Measurements from ENCODE around the gene TRPT1.

Gene TRPT1

GRCh38 chr11:64211181-64211872 lies 14.7 kb downstream of the TRPT1 start:
- Mint-ChIP-seq H3K4me3 (no peak overlapping the region), H3K36me3 (ENCODE audit: insufficient read depth) (peaks cover 38% of the 10 kb centered on the region), H3K27me3 (no peaks in the 10 kb centered on the region), H3K4me1 (peaks cover 34% of the 10 kb centered on the region), H3K27ac (ENCODE audit: low read depth) (no peak overlapping the region), H3K9me3 (no peaks in the 10 kb centered on the region)
- no peak for DNase-seq (ENCODE audit: low spot score in 2 of 2)
- ATAC-seq (replicated peaks; ENCODE audit: extremely low read depth, poor library complexity, severe bottlenecking) = no peak

GRCh38 chr11:64210301-64211020 lies 15.5 kb downstream of the TRPT1 start:
- no peaks in the 10 kb centered on the region for H3K27me3 Mint-ChIP-seq
- ATAC-seq (replicated peaks; ENCODE audit: extremely low read depth, poor library complexity, severe bottlenecking) (no peak), DNase-seq (ENCODE audit: low spot score in 2 of 2) (no peak)
- H3K27ac Mint-ChIP-seq (ENCODE audit: low read depth) = no peak overlapping the region
- no peak overlapping the region for H3K4me3 Mint-ChIP-seq
- H3K9me3 Mint-ChIP-seq = no peaks in the 10 kb centered on the region
- H3K4me1 Mint-ChIP-seq = peaks cover 34% of the 10 kb centered on the region
- peaks cover 33% of the 10 kb centered on the region for H3K36me3 Mint-ChIP-seq (ENCODE audit: insufficient read depth)

GRCh38 chr11:64209563-64209843 lies 16.5 kb downstream of the TRPT1 start:
- Mint-ChIP-seq H3K36me3 (ENCODE audit: insufficient read depth) (peaks cover 30% of the 10 kb centered on the region), H3K27ac (ENCODE audit: low read depth) (no peak overlapping the region), H3K27me3 (no peaks in the 10 kb centered on the region), H3K9me3 (no peaks in the 10 kb centered on the region), H3K4me3 (no peak overlapping the region), H3K4me1 (peaks cover 39% of the 10 kb centered on the region)
- DNase-seq (ENCODE audit: low spot score in 2 of 2) = no peak
- no peak for ATAC-seq (replicated peaks; ENCODE audit: extremely low read depth, poor library complexity, severe bottlenecking)

GRCh38 chr11:64208796-64209562 lies 17.0 kb downstream of the TRPT1 start:
- DNase-seq (ENCODE audit: low spot score in 2 of 2) (no peak), ATAC-seq (replicated peaks; ENCODE audit: extremely low read depth, poor library complexity, severe bottlenecking) (no peak)
- no peaks in the 10 kb centered on the region for H3K27me3 Mint-ChIP-seq
- H3K27ac Mint-ChIP-seq (ENCODE audit: low read depth) = peak overlapping the region; percentile 86
- peaks cover 43% of the 10 kb centered on the region for H3K4me1 Mint-ChIP-seq
- peaks cover 32% of the 10 kb centered on the region for H3K36me3 Mint-ChIP-seq (ENCODE audit: insufficient read depth)
- H3K4me3 Mint-ChIP-seq = peak overlapping the region; percentile 89
- H3K9me3 Mint-ChIP-seq = no peaks in the 10 kb centered on the region

- Mint-ChIP-seq H3K9me3 (no peaks in the 10 kb centered on the region), H3K4me1 (peaks cover 47% of the 10 kb centered on the region), H3K4me3 (peak overlapping the region; percentile 89), H3K27ac (ENCODE audit: low read depth) (peak overlapping the region; percentile 86), H3K36me3 (ENCODE audit: insufficient read depth) (peaks cover 32% of the 10 kb centered on the region), H3K27me3 (no peaks in the 10 kb centered on the region)
- ATAC-seq (replicated peaks; ENCODE audit: extremely low read depth, poor library complexity, severe bottlenecking) (no peak), DNase-seq (ENCODE audit: low spot score in 2 of 2) (no peak)
Observed at GRCh38 chr11:64208086-64208795, 17.7 kb downstream of the TRPT1 start.

- Mint-ChIP-seq H3K4me1 (peaks cover 46% of the 10 kb centered on the region), H3K27ac (ENCODE audit: low read depth) (peak overlapping the region; percentile 86), H3K9me3 (no peaks in the 10 kb centered on the region), H3K27me3 (no peaks in the 10 kb centered on the region), H3K4me3 (peak overlapping the region; percentile 89), H3K36me3 (ENCODE audit: insufficient read depth) (peaks cover 29% of the 10 kb centered on the region)
- DNase-seq (ENCODE audit: low spot score in 2 of 2) (peak; percentile 52 to 62), ATAC-seq (replicated peaks; ENCODE audit: extremely low read depth, poor library complexity, severe bottlenecking) (peak; percentile 76)
Observed at GRCh38 chr11:64207256-64208085, 18.5 kb downstream of the TRPT1 start.

- Mint-ChIP-seq H3K9me3 (no peaks in the 10 kb centered on the region), H3K4me3 (peak within 1 kb of the TSS; percentile 89), H3K36me3 (ENCODE audit: insufficient read depth) (peaks cover 33% of the 10 kb centered on the region), H3K27me3 (no peaks in the 10 kb centered on the region), H3K27ac (ENCODE audit: low read depth) (peak within 1 kb of the TSS; percentile 86), H3K4me1 (peaks cover 40% of the 10 kb centered on the region)
- ATAC-seq (replicated peaks; ENCODE audit: extremely low read depth, poor library complexity, severe bottlenecking) (peak; percentile 66), DNase-seq (ENCODE audit: low spot score in 2 of 2) (peak in 1 of 2 donors; percentile 49)
Observed at GRCh38 chr11:64206457-64207255, 19.3 kb downstream of the TRPT1 start, which contains the start of gene FERMT3. TSS of gene FERMT3 (plus strand) at chr11:64206721. CDS start at chr11:64207365, 644 bp downstream.

- H3K27ac Mint-ChIP-seq (ENCODE audit: low read depth) = peak overlapping the region; percentile 62
- no peaks in the 10 kb centered on the region for H3K9me3 Mint-ChIP-seq
- peak overlapping the region; percentile 57 for H3K4me3 Mint-ChIP-seq
- H3K27me3 Mint-ChIP-seq = no peaks in the 10 kb centered on the region
- H3K36me3 Mint-ChIP-seq (ENCODE audit: insufficient read depth) = peaks cover 50% of the 10 kb centered on the region
- ATAC-seq (replicated peaks; ENCODE audit: extremely low read depth, poor library complexity, severe bottlenecking) (peak; percentile 57), DNase-seq (ENCODE audit: low spot score in 2 of 2) (peak; percentile 70 to 80)
- peaks cover 34% of the 10 kb centered on the region for H3K4me1 Mint-ChIP-seq
Observed at GRCh38 chr11:64204464-64204989, 21.5 kb downstream of the TRPT1 start.

GRCh38 chr11:64204080-64204440 lies 21.9 kb downstream of the TRPT1 start:
- H3K27me3 Mint-ChIP-seq = no peaks in the 10 kb centered on the region
- H3K36me3 Mint-ChIP-seq (ENCODE audit: insufficient read depth) = peaks cover 54% of the 10 kb centered on the region
- H3K27ac Mint-ChIP-seq (ENCODE audit: low read depth) = peak overlapping the region; percentile 62
- no peak for DNase-seq (ENCODE audit: low spot score in 2 of 2)
- peaks cover 31% of the 10 kb centered on the region for H3K4me1 Mint-ChIP-seq
- ATAC-seq (replicated peaks; ENCODE audit: extremely low read depth, poor library complexity, severe bottlenecking) = no peak
- no peak overlapping the region for H3K4me3 Mint-ChIP-seq
- no peaks in the 10 kb centered on the region for H3K9me3 Mint-ChIP-seq

- ATAC-seq (replicated peaks; ENCODE audit: extremely low read depth, poor library complexity, severe bottlenecking) = no peak
- H3K36me3 Mint-ChIP-seq (ENCODE audit: insufficient read depth) = peaks cover 59% of the 10 kb centered on the region
- no peak for DNase-seq (ENCODE audit: low spot score in 2 of 2)
- no peak overlapping the region for H3K27ac Mint-ChIP-seq (ENCODE audit: low read depth)
- no peaks in the 10 kb centered on the region for H3K9me3 Mint-ChIP-seq
- H3K27me3 Mint-ChIP-seq = no peaks in the 10 kb centered on the region
- H3K4me3 Mint-ChIP-seq = no peak overlapping the region
- H3K4me1 Mint-ChIP-seq = peaks cover 26% of the 10 kb centered on the region
Observed at GRCh38 chr11:64203421-64204079, 22.4 kb downstream of the TRPT1 start.

GRCh38 chr11:64202992-64203391 lies 23.0 kb downstream of the TRPT1 start:
- ATAC-seq (replicated peaks; ENCODE audit: extremely low read depth, poor library complexity, severe bottlenecking) (no peak), DNase-seq (ENCODE audit: low spot score in 2 of 2) (no peak)
- Mint-ChIP-seq H3K9me3 (no peaks in the 10 kb centered on the region), H3K4me3 (no peak overlapping the region), H3K36me3 (ENCODE audit: insufficient read depth) (peaks cover 65% of the 10 kb centered on the region), H3K27ac (ENCODE audit: low read depth) (no peak overlapping the region), H3K27me3 (no peaks in the 10 kb centered on the region), H3K4me1 (peaks cover 20% of the 10 kb centered on the region)
